OCI-LY3 (cell line): ENCODE data around the gene CCDC106.

ENCODE experiments used
- H2AFZ ChIP-seq: fragments of 200-600, 300-600 bp; shearing (Covaris generic); 2 replicates; pipeline ENCODE4 v1.6.0; 2014; ENCODE audit warnings: antibody characterized with exemption, low read depth, low read length
- H3K27ac ChIP-seq: fragments of 200-600, 300-600 bp; sonication (generic); 2 replicates; pipeline ENCODE4 v1.5.1; 2014; ENCODE audit warnings: mild to moderate bottlenecking, low read length, moderate library complexity, mixed read lengths
- H3K27me3 ChIP-seq: fragments of 200-600, 300-600 bp; sonication (generic); 2 replicates; pipeline ENCODE4 v1.6.1; 2014; ENCODE audit warnings: low read depth, low read length, mixed read lengths
- H3K36me3 ChIP-seq: fragments of 200-600, 300-600 bp; sonication (generic); replicated peaks from 2 replicates; pipeline ENCODE3; 2014; ENCODE audit warnings: low read depth, low read length, mixed read lengths
- H3K4me1 ChIP-seq: fragments of 300-600, 200-600 bp; sonication (generic); 2 replicates; pipeline ENCODE4 v1.6.1; 2014; ENCODE audit warnings: low read length, mixed read lengths
- H3K4me2 ChIP-seq: fragments of 200-600, 300-600 bp; sonication (generic); 2 replicates; pipeline ENCODE4 v1.6.1; 2014; ENCODE audit warnings: low read length, mixed read lengths
- H3K4me3 ChIP-seq: fragments of 300-600, 200-600 bp; sonication (generic); 2 replicates; pipeline ENCODE4 v1.5.1; 2014; ENCODE audit warnings: antibody characterized with exemption, mild to moderate bottlenecking, low read length, moderate library complexity
- H3K79me2 ChIP-seq: fragments of 300-600, 200-600 bp; shearing (Covaris generic); 2 replicates; pipeline ENCODE4 v1.6.1; 2014; ENCODE audit warnings: mild to moderate bottlenecking, low read length, mixed read lengths
- H3K9ac ChIP-seq: fragments of 300-600, 200-600 bp; shearing (Covaris generic); 2 replicates; pipeline ENCODE4 v1.6.0; 2014; ENCODE audit warnings: mild to moderate bottlenecking, low read length, moderate library complexity
- H3K9me3 ChIP-seq: fragments of 200-600, 300-600 bp; shearing (Covaris generic); 2 replicates; pipeline ENCODE4 v1.6.1; 2014; ENCODE audit warnings: low read length, mixed read lengths; ENCODE audit not compliant: insufficient read depth
- H4K20me1 ChIP-seq: fragments of 200-600, 300-600 bp; sonication (generic); 2 replicates; pipeline ENCODE4 v1.6.1; 2016; ENCODE audit warnings: low read length, mixed read lengths; ENCODE audit not compliant: insufficient read depth
- EZH2phosphoT487 ChIP-seq: fragments of 200-600 bp; shearing (Covaris generic); IDR thresholded peaks from 2 replicates; pipeline ENCODE4 v1.6.1; 2018; ENCODE audit warnings: antibody characterized with exemption, mixed run types, low read depth
- TF ChIP-seq, protein P1 (sequence below): fragments of 200-600, 300-600 bp; sonication (generic); IDR thresholded peaks from 2 replicates; pipeline ENCODE4 v1.5.1; 2014; ENCODE audit warnings: antibody characterized with exemption, low read length, low read depth

The CCDC106 gene

DNA sequence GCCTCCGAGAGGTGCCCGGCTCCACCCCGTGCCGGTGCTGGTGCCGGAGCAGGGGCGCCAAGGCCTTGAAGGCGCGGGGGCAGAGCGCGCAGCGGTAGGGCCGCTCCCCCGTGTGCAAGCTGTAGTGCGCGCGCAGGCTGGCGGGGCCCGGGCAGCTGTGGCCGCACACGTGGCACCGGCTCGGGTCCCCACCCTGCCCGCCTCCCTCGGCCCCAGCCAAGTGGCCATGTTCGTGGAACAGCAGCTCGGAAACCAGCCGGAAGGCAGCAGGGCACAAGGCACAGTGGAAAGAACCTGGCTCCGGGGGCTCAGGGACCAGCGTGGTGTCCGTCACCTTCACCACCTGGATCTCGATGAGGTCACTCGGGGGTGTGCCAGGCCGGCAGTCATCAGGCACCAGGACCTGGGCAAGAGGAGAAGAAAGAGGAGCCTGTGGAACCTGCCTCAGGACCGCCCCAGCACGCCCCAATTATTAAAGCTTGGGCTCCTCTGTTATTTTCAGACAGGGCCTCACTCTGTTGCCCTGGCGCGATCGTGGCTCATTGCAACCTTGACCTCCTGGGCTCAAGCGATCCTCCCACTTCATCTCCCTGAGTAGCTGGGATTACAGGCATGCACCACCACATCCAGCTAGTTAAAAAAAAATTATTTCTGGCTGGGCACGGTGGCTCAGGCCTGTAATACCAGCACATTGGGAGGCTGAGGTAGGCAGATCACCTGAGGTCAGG lies 25.6 kb upstream of the CCDC106 start:
- Histone ChIP-seq H3K4me1 (peaks cover 20% of the 10 kb centered on the region), H4K20me1 (0 out of 2 replicates have a peak, but pooled peaks cover 3% of the 10 kb centered on the region), H3K79me2 (no peaks in the 10 kb centered on the region), H3K27me3 (no peaks in the 10 kb centered on the region), H3K27ac (no peak overlapping the region), H3K4me3 (no peak overlapping the region), H3K9me3 (no peaks in the 10 kb centered on the region), H3K4me2 (no peak overlapping the region), H3K36me3 (peaks cover 15% of the 10 kb centered on the region), H3K9ac (no peak overlapping the region), H2AFZ (no peak overlapping the region)
- TF ChIP-seq, protein P1, sequence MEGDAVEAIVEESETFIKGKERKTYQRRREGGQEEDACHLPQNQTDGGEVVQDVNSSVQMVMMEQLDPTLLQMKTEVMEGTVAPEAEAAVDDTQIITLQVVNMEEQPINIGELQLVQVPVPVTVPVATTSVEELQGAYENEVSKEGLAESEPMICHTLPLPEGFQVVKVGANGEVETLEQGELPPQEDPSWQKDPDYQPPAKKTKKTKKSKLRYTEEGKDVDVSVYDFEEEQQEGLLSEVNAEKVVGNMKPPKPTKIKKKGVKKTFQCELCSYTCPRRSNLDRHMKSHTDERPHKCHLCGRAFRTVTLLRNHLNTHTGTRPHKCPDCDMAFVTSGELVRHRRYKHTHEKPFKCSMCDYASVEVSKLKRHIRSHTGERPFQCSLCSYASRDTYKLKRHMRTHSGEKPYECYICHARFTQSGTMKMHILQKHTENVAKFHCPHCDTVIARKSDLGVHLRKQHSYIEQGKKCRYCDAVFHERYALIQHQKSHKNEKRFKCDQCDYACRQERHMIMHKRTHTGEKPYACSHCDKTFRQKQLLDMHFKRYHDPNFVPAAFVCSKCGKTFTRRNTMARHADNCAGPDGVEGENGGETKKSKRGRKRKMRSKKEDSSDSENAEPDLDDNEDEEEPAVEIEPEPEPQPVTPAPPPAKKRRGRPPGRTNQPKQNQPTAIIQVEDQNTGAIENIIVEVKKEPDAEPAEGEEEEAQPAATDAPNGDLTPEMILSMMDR: no peak
- TF ChIP-seq EZH2phosphoT487: no peak

DNA sequence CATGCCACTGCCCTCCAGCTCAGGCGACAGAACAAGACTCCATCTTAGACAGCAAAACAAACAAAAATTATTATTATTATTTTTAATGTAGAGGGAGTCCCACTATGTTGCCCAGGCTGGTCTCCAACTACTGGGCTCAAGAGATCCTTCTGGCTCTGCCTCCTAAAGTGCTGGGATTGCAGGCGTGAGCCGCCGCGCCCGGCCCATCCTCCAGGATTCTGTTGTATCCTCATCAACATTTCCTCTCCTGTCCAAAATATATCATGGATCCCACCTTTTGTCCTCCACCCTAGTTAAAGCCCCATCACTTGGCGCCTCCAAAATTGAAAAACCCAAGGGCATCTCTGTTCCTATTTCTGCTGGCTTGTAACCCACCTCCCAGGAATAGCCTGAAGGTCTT lies 24.9 kb upstream of the CCDC106 start:
- Histone ChIP-seq H2AFZ (no peak overlapping the region), H4K20me1 (0 out of 2 replicates have a peak, but pooled peaks cover 3% of the 10 kb centered on the region), H3K9me3 (no peaks in the 10 kb centered on the region), H3K4me2 (no peak overlapping the region), H3K27ac (no peak overlapping the region), H3K79me2 (no peaks in the 10 kb centered on the region), H3K27me3 (no peaks in the 10 kb centered on the region), H3K4me3 (no peak overlapping the region), H3K9ac (no peak overlapping the region), H3K4me1 (peaks cover 20% of the 10 kb centered on the region), H3K36me3 (peaks cover 12% of the 10 kb centered on the region)
- TF ChIP-seq, protein P1: no peak
- TF ChIP-seq EZH2phosphoT487: no peak

DNA sequence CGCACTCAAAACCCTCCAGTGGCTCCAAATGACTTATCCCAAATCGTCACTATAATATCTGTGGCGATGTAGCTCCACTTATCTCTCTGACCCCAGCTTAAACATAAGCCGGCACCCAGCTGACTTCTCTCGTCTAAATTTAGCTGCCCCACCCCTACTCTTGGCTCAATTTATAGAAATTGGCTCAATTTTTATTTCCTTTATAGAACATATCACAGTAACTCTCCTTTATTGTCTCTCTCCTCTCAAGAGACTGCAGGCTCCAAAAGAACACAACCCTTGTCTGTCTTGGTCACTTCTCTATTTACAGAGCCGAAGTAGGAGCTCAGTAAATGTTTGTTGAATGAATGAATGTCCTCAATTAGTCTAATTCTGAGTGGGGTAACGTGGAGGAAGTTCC lies 24.5 kb upstream of the CCDC106 start:
- peak overlapping the region; percentile 81 for H3K4me3 ChIP-seq
- no peaks in the 10 kb centered on the region for H3K27me3 ChIP-seq
- peak overlapping the region; percentile 44 for H3K4me2 ChIP-seq
- no peaks in the 10 kb centered on the region for H3K9me3 ChIP-seq
- no peak overlapping the region for H3K9ac ChIP-seq
- no peak overlapping the region for H2AFZ ChIP-seq
- no peak overlapping the region for H3K27ac ChIP-seq
- TF ChIP-seq, protein P1: no peak
- no peak for TF ChIP-seq EZH2phosphoT487
- H3K4me1 ChIP-seq: peaks cover 20% of the 10 kb centered on the region
- no peaks in the 10 kb centered on the region for H3K79me2 ChIP-seq
- H3K36me3 ChIP-seq: peaks cover 12% of the 10 kb centered on the region
- 0 out of 2 replicates have a peak, but pooled peaks cover 3% of the 10 kb centered on the region for H4K20me1 ChIP-seq

GRCh38 chr19:55624109-55625003 lies 23.7 kb upstream of the CCDC106 start, which contains the start of gene ZNF784:
Gene ZNF784 (minus strand): TSS chr19:55624566. CDS start chr19:55624561, 5 bp downstream.
- Histone ChIP-seq H3K79me2 (no peaks in the 10 kb centered on the region), H3K4me3 (peak within 1 kb of the TSS; percentile 81), H3K9me3 (no peaks in the 10 kb centered on the region), H3K27ac (peak within 1 kb of the TSS; percentile 73), H3K36me3 (peaks cover 12% of the 10 kb centered on the region), H4K20me1 (0 out of 2 replicates have a peak, but pooled peaks cover 2% of the 10 kb centered on the region), H3K4me2 (peak within 1 kb of the TSS; percentile 83), H2AFZ (peak within 1 kb of the TSS; percentile 89), H3K27me3 (no peaks in the 10 kb centered on the region), H3K4me1 (peaks cover 20% of the 10 kb centered on the region), H3K9ac (peak within 1 kb of the TSS; percentile 76)
- no peak for TF ChIP-seq EZH2phosphoT487
- TF ChIP-seq, protein P1: no peak
